Fibroblast of skin of right quadriceps (primary cell): ENCODE data around the gene PLIN4.
"Not testable (repeated sequence)": the region's sequence is repeated elsewhere in the genome, so short reads cannot be mapped to it uniquely, and the experiment has no call there.

Experiments used
- DNase-seq: peaks from one replicate; pipeline ENCODE4 v3.0.0-alpha.2; 2013

PLIN4 gene

DNA sequence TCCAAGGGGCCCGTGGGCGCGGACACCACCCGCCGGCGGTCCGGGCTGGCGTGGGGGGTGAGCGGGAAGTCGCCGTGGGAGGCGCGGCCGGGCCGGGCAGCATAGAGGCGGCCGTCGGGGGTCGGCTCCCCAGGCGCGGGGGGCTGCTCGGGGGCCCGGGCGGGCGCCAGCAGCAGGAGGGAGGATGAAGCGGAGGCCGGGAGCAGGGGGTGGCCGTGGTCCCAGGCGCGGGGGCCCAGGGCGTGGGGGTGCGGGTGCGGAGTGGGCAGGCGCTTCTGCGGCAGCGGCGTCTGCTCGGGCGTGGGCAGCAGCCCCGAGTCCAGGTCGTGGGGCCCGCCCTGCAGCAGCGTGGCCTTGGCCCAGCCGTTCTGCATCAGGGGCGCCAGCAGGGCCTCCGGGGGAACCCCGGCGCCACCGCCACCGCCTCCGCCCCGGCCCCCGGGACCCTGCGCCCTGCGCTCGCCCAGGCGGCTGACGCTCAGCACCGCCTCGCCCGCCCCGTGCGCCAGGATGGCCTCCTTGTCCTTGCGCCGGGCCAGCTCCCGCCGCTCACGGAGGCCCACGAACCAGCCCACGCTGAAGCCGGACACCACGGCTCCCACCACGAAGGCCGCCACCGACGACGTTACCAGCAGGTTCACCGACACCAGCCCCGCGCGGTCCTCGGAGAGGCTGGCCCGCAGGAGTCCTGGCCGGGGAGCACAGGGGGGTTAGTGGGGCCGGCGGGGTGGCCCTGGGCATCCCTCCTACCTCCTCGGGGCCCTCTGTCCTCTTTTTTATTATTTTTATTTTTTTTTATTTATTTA lies 25.8 kb upstream of the PLIN4 start:
- no peak for DNase-seq

DNA sequence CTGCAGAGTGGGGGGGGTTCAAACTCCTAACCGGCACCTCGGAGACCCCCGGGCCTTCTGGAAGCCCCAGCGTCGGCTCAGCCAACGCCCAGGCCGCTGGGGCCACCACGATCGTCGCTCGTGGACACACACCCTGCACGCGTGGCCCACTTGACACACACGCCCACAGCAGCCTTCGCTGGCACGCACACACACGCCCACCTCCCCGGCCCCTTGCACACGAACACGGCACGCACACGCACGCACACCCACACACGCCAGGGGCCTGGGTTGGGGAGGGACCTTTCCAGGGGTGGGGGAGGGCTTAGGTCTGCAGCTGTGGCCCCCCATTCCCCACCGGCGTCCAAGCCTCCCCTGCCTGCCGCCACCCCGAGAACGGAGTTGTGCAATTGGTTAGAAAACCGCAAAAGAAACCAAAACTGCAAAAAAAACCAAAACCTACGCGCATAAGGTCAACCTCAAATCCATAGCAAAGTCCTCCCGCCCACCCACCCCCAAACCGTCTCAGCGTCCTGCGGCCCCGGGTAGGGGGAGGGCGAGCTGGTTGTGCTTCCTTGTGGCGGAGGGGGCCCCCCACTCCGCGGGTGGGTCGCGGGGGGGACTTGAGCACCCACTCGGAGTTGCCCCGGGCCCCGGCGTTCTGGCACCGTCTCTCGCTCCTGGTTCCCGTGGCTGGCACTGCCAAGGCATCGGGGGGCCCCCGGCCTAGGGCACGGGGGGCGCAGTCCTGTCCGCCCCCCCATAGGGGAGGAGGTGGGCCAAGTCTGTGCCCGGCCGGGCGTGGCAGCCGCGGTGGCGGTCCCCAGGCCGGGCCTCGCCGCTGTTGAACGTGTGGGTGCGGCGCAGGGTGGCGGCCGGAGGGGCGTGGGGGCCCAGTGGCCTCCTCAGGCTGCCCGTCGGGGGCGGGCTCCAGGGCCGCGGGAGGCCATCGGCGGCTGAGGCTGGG lies 24.9 kb upstream of the PLIN4 start:
- no peak for DNase-seq

DNA sequence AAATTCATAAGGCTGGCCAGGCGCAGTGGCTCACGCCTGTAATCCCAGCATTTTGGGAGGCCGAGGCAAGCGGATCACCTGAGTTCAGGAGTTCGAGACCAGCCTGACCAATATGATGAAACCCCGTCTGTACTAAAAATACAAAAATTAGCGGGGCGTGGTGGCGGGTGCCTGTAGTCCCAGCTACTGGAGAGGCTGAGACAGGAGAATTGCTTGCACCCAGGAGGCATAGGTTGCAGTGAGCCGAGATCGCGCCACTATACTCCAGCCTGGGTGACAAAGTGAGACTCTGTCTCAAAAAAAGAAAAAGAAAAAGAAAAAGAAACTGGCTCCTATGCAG lies 23.5 kb upstream of the PLIN4 start:
- DNase-seq: not testable (repeated sequence)

DNA sequence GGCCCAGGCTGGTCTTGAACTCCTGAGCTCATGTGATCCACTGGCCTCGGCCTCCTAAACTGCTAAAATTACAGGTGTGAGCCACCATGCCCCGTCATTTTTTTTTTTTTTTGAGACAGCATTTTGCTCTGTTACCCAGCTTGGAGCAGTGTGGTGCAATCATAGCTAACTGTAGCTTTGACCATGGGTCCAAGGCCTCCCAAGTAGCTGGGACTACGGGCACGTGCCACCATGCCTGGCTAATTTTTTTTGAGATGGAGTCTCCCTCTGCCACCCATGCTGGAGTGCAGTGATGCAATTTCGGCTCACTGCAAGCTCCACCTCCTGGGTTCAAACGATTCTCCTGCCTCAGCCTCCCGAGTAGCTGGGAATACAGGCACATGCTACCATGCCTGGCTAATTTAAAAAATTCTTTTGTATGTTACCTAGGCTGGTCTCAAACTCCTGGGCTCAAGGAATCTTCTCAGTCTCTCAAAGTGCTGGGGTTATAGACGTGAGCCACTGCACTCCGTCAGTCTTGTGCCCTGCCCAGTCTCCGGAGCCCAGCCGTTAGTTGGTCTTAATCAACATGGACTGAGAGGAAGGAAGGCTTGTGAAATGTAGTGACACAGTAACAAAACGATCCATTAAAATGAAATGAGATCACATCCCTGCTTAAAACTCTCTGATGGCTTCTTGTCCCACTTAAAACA lies 23.0 kb upstream of the PLIN4 start:
- no peak for DNase-seq

DNA sequence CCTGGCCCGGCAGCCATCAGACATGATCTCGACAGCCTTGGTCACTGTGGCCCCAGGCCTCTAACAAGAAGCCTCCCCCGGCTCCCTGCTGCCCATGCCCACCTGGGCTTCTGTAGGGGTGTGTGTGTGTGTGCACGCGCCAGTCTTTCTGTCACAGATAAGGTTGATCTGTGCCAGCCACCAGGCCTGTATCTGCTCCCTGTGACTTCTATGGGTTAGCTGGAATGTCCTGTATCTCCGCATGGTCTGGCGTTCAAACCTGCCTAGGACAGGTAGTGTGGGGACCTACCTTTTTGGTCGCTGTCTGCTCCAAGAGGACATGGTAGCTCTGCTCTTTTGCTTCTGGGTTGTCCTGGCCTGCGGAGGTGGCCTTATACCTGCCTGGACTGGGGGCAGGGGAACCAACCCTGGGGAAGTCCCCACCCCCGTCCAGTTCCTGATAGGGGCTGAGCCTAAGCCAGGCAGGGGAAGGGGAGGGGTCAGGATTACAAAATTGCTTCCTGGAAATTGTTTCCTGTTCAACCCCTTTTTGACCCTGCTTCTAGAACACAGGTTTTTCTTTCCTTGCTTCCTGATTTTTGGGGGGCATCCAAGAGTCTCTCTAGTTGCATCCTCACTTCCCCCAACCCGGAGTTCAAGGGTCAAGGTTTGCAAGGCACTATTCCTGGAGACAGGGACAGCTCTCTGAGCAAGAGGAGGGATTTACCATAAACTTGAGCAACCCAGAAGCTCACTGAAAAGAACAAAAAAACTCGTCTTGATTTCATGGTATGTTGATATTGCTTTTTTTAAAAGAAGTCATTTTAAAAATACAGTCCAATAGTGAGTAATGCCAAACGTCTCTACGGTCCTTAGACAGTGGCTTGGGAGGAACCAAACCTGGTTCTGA lies 21.7 kb upstream of the PLIN4 start, which contains the start of gene LRG1:
Gene LRG1 (minus strand): TSS at position 344 of the 889 bp plus-strand sequence. CDS start 23 bp downstream, at position 321.
- DNase-seq: no peak

DNA sequence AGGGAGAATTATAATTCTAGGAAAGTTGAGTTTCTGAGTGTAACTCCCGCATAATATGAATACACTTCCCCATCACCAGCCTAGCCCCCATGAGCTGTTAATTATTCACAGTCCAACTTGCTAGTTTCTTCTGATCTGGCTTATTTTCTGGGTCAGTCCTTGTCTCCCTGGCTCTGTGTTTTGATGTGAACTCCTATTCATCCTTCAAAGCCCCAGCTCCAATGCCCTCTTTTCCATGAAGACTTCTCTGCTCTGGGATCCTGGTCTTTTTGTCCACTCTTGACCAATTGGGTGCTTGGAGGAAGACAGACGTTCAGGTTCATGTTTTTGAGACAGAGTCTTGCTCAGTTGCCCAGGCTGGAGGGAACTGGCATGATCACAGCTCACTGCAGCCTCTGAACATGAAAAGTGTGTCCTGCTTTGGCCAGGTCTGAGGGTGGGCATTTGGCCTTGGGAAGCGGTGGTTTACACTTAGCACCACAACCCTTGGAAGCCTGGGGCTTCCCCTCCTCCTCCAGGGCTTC lies 20.9 kb upstream of the PLIN4 start:
- no peak for DNase-seq

DNA sequence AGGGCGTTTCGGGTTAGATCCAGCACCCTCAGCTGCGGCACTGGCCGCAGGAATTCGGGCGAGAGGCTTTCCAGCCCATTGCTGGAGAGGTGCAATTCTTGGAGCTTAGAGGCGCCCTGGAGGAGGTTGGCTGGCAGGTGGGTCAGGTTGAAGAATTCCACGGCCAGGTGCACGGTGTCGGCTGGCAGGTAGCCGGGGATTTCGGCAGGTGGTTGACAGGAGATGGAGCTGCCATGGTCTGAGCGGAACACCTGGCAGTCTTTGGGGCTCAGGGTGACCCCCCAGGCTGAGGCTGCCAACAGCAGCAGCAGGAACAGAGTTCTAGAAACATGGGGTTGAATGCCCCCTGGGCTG lies 20.3 kb upstream of the PLIN4 start:
- no peak for DNase-seq

DNA sequence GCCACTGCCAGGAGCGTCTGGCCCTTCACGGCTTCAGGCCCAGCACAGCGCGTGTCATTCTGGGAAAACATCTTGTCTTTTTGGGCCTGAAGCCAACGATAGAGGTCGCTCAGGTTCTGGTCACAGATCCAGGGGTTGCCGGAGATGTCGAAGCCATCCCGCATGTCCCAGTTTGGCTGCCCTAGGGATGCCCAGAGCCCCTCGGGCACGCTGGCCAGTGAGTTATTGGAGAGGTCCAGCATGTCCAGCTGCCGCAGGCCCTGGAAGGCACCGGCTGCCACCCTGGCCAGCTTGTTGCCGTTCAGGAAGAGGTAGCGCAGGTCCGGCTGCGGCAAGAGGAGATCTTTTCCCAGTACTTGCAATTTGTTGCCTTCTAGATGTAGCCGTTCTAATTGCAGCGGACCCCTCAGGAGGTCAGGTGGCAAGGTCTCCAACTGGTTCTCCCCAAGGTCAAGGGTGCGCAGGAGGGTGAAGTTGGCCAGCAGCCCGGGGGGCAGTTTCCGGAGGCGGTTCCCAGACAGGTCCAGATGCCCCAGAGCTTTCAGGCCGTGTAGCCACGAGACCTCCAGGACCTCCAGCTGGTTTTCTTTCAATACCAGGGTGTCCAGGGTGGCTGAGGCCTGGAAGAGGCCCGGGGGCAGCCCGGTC lies 19.8 kb upstream of the PLIN4 start:
- DNase-seq: no peak

DNA sequence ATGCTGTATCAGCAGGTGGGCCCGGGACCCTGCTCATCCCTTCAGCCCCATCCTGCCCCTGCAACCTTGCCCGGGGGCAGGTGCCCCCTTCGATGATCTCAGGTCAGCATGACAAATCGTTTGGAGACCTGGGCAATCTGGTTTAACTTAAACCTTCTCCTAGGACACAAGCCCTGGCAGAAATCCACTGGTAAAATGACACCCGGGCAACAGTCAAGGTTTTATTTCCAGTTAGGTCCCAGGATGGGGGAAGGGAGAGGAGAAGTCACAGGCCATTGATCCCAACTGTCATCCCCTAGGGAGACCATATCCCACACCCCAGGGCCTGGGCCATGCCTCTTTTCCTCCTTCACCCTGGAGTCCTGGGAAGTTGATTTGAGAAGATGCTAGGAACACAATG lies 18.5 kb upstream of the PLIN4 start:
- no peak for DNase-seq

DNA sequence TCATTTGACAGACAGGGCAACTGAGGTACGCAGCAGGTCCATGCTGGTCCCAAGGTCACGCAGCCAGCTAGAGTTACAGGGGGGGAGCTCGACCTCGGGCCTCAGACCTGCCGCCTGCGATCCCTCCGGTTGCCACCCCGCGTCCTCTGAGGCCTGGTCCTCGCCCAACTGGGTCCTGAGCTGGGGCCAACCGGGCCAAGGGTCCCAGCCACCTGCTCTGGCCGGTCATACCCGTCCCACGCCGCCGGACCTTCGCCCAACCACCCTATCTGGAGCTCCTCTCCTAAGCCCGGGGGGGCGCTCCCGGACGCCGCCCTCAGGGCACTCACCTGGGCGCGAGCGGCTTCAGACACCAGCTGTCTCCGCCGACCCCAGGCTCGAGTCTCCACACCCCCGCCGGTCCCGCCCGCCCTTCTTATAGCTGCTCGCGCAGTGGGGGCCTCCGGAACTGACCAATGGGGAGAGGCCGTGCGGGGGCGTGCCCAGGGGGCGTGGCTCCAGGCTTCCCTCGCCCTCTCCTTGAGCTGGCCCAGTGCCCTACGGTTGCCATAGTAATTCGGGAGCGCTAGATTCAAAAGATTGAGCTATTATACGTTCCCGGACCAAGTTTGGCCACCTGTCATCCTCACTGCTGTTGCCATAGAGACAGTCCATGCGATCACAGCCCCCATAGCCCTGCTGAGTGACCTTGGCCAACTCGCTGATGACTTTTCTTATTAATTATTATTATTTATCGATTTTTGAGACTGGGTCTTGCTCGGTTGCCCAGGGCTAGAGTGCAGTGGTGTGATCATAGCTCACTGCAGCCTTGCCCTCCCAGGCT lies 16.8 kb upstream of the PLIN4 start, which contains the start of gene PLIN5:
Gene PLIN5 (minus strand): TSS at position 389 of the 823 bp plus-strand sequence. CDS start 1,150 bp downstream, outside the sequence.
- DNase-seq: peak; percentile 28

DNA sequence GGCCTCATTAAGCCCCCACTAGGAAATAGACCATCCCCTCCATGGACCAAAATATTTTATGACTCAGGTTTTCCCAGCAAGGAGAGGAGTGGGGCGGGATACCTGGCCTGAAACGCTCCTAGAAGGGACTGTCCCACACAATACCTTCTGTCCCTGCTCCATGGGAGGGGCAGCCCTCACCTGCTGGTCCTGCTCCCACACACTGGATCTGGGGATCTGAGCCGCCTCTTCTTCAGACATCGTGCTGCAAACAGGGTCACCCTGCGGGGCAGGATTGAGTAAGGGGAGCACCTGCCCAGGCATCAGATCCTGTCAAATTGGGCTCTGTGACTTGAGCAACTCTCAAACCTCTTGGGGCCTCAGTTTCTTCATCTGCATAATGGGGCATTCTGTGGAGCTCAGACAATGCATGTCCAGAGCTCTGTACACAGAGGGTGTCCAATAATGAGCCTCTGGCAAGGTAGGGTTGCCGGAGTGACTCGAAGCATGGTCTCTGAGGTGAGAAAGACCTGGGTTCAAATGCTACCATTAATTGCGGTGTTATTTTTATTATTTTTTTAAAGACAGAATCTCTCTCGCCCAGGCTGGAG lies 15.6 kb upstream of the PLIN4 start:
- no peak for DNase-seq

DNA sequence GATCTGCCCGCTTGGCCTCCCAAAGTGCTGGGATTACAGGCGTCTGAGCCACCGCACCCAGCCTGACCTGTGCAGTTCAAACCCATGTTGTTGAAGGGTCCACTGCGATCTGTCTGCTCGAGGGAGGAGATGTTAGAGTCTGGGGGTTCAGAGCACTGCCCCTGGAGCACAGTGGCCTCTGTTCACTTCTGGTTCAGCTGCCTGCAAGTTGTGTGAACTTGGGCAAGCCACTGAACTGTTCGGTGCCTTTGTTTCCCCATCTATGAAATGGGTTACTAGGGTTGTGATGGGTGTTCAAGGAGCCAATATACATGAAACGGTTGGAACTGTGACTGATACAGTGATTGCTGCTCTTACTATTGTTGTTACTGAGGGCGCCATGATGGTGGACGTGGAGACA lies 15.0 kb upstream of the PLIN4 start:
- DNase-seq: no peak

DNA sequence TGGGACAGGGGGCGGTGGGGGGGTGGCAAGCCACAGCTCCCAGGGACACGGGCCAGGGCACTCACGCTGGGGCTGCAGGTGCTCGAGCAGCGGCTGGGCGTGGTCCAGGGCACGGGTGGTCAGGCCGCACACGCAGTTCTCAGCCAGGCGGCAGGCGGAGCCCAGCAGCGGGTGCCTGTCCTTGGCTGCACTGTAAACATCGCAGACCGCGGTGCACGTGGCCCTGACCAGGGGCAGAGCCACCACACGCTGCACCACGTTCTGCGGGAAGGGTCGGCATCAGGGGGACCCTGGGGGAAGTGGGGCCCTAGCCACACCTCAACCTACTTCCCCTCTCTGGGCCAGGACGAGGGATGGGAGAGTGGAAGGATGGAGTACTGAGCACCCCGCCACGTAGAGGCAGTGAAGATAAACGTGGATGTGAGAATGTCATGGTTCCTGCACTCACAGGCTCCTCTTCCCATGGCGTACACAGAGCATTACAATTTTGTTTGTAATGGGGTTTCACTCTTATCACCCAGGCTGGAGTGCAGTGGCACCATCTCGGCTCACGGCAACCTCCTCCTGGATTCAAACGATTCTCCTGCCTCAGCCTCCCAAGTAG lies 13.4 kb upstream of the PLIN4 start:
- DNase-seq: no peak

DNA sequence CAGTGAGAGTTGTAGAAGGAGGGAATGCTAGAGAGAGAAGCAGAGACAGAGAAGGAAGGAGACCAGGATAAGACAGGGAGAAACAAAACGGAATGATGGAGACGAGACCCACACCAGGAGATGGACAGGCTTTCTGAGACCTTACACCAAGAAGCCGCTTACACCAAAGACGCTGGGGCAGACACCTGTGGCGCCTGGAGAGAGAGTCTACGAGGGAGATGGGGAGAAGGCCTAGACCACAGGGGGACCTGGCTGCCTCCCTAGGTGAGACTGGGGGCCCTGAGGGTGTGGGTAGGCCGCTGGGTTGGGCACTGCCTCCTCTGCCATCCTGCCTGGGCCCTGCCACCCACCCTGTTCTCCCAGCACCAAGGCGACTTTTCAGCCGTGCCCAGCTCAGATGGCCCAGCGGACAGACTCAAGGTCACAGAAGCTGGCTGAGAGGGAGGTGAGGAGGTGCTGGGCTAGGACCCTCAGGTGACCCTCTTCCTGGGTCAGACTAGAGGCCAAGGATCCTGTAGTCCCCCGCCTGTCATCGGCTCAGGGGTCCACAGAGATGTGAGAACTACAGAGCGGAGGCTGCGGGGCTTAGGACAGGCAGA lies 11.7 kb upstream of the PLIN4 start:
- DNase-seq: no peak

DNA sequence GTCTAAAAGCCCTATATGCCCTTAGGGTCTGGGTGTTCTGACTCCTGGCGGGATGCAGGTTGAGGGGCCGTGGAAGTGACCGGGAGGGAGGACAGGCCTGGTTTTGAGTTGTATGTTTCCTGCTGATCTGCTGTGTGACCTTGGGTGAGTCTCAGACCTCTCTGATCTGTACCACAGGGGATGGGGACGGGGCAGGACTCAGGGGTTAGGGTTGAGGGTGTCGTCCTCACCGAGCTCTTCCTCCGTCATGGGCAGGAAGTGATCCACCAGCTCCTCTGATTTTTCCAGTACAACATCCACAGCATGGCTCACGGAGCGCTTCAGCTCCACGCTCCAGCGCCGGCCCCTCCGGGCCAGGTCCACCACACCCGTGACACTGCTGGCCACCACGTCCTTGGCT lies 10.6 kb upstream of the PLIN4 start:
- DNase-seq: no peak

DNA sequence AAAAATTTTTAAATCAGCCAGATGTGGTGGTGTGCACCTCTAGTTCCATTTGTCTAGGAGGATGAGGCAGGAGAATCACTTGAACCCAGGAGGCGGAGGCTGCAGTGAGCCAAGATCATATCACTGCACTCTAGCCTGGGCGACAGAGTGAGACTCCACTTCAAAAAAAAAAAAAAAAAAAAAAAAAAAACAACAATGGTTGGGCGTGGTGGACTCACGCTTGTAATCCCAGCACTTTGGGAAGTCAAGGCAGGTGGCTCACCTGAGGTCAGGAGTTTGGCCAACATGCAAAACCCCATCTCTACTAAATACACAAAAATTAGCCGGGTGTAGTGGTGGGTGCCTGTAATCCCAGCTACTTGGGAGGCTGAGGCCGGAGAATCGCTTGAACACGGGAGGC lies 9.1 kb upstream of the PLIN4 start:
- not testable (repeated sequence) for DNase-seq

DNA sequence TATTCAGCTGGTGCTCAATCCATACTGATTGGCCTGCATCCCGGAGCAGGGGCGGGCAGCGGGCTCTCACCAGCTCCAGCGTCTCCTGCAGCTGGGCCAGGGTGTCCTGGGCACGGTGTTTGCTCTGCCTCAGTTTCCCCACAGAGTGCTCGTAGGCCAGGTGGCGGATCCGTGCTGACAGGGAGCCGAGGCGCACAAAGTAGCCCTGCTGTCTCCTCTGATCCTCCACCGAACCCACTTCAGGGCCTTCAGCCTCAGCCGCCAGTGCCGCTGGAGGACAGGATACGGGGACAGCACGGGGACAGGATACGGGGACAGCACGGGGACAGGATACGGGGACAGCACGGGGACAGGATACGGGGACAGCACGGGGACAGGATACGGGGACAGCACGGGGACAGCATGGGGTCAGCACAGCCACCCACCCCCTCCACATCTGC lies 7.3 kb upstream of the PLIN4 start:
- no peak for DNase-seq

DNA sequence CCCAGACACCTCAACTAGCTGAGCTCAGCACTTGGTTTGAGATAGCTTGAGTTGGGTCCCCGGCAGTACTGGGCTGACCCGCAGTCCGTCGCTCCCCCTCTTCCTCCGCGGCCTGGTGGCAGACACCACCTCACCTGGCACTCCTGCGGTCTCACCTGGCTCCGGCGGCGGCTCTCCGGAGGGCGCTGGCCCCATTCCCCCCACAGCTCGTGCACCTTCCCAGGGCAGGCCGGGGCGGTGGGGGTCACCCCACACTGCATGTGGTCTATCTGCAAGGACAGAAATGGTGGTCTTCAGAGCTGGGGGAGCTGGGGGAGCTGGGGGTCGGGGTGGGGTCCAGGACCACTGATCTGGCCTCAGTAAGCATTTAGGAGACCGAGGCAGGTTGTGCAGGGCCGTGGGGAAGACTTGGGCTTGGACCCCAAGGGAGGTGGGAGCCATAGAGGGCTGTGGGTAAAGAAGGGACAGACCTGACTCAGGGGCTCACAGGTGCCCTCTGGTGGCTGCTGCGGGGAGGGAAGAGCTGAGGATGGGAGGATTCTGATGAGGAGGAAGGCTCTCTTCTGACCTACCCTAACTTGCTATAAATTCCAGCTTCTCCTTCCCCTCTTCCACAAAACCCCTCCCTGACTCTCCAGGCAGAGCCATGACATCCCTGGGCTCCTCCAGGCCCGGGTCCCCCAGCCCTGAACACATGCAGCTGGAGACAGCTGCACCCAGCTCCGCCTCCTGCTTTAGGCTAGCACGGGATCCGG lies 6.7 kb upstream of the PLIN4 start:
- DNase-seq: peak; percentile 13
